ENCODE data around the gene PODXL2. TPM values are rescaled to one million over a fixed set of nuclear protein-coding genes. Genes with fewer than 3 reads are reported as not detected.

Gene PODXL2
- 26.6 and 35.9 TPM in 2 replicates for total RNA-seq (2021)
- Bru-seq, nascent RNA, result percentile 55 among the genes with signal in this experiment
- percentile 54 among the genes with signal in this experiment for BruChase-seq, experiment 1, labeled RNA remaining after a 2-hour chase
- percentile 52 among the genes with signal in this experiment for BruChase-seq, experiment 2, labeled RNA remaining after a 6-hour chase
- long read RNA-seq, transcript PODXL2-201 (8 exons, 2,186 nt), result major isoform, 116 of 151 reads
- long read RNA-seq, partial matches to known transcripts, result 21 of 151 reads
- long read RNA-seq, other reads (novel, unspliced or antisense), result 14 of 151 reads

- ChIA-PET POLR2A (ENCODE audit: low non-redundant PET) (no interaction called here), CTCF (no interaction called here)
- no peak for TF ChIP-seq EZH2 (IDR thresholded peaks at IDR 0.05; ENCODE audit: borderline replicate concordance, low read depth, low read length, poor library complexity, severe bottlenecking)
- no peak for TF ChIP-seq CTCF (conservative IDR thresholded peaks at IDR 0.05; ENCODE audit: low read depth, low read length)
- H3K27me3 ChIP-seq (replicated peaks; ENCODE audit: insufficient read depth, low read depth, low read length, poor library complexity), result peaks cover 10% of the 10 kb centered on the region
- no peaks in the 10 kb centered on the region for H3K36me3 ChIP-seq (ENCODE audit: insufficient read depth, low read length, poor library complexity, severe bottlenecking)
- H3K4me3 ChIP-seq (ENCODE audit: low read depth, low read length, poor library complexity, severe bottlenecking), result peak within 1 kb of the TSS; percentile 57
- intact Hi-C loops (cut with micrococcal nuclease; ENCODE audit: unreplicated experiment), result no loop called here
- H3K4me1 ChIP-seq (ENCODE audit: insufficient read depth, low read length, poor library complexity, severe bottlenecking), result peaks cover 7% of the 10 kb centered on the region
- peak; percentile 69 for DNase-seq (ENCODE audit: low spot score)
- H3K27ac ChIP-seq (ENCODE audit: low read depth, low read length, poor library complexity, severe bottlenecking), result no peak within 1 kb of the TSS
- BruUV-seq (replicated peaks), result no TSS peak
- no peaks in the 10 kb centered on the region for H3K9me3 ChIP-seq (ENCODE audit: low read depth, low read length, poor library complexity, severe bottlenecking)
Observed at GRCh38 chr3:127628788-127629466, at the start of gene PODXL2. Gene PODXL2, plus strand, starts transcription at chr3:127629185. Its CDS starts 35 bp downstream, at chr3:127629220.

GRCh38 chr3:127580327-127581060 lies 48.5 kb upstream of the PODXL2 start:
- Histone ChIP-seq H3K36me3 (ENCODE audit: insufficient read depth, low read length, poor library complexity, severe bottlenecking) (no peaks in the 10 kb centered on the region), H3K4me3 (ENCODE audit: low read depth, low read length, poor library complexity, severe bottlenecking) (no peak overlapping the region), H3K4me1 (ENCODE audit: insufficient read depth, low read length, poor library complexity, severe bottlenecking) (no peaks in the 10 kb centered on the region), H3K27ac (ENCODE audit: low read depth, low read length, poor library complexity, severe bottlenecking) (no peak overlapping the region), H3K9me3 (ENCODE audit: low read depth, low read length, poor library complexity, severe bottlenecking) (no peaks in the 10 kb centered on the region), H3K27me3 (replicated peaks; ENCODE audit: insufficient read depth, low read depth, low read length, poor library complexity) (no peaks in the 10 kb centered on the region)
- POLR2A ChIA-PET (ENCODE audit: low non-redundant PET), result no interaction called here
- intact Hi-C loops (cut with micrococcal nuclease; ENCODE audit: unreplicated experiment), result no loop called here
- TF ChIP-seq EZH2 (IDR thresholded peaks at IDR 0.05; ENCODE audit: borderline replicate concordance, low read depth, low read length, poor library complexity, severe bottlenecking), result no peak
- TF ChIP-seq CTCF (conservative IDR thresholded peaks at IDR 0.05; ENCODE audit: low read depth, low read length), result no peak
- BruUV-seq (replicated peaks), result no TSS peak
- no peak for DNase-seq (ENCODE audit: low spot score)
- CTCF ChIA-PET, result no interaction called here

- ChIA-PET POLR2A (ENCODE audit: low non-redundant PET) (no interaction called here), CTCF (no interaction called here)
- TF ChIP-seq EZH2 (IDR thresholded peaks at IDR 0.05; ENCODE audit: borderline replicate concordance, low read depth, low read length, poor library complexity, severe bottlenecking), result no peak
- BruUV-seq (replicated peaks), result no TSS peak
- Histone ChIP-seq H3K4me3 (ENCODE audit: low read depth, low read length, poor library complexity, severe bottlenecking) (no peak overlapping the region), H3K27me3 (replicated peaks; ENCODE audit: insufficient read depth, low read depth, low read length, poor library complexity) (no peaks in the 10 kb centered on the region), H3K27ac (ENCODE audit: low read depth, low read length, poor library complexity, severe bottlenecking) (no peak overlapping the region), H3K4me1 (ENCODE audit: insufficient read depth, low read length, poor library complexity, severe bottlenecking) (peaks cover 9% of the 10 kb centered on the region), H3K9me3 (ENCODE audit: low read depth, low read length, poor library complexity, severe bottlenecking) (no peaks in the 10 kb centered on the region), H3K36me3 (ENCODE audit: insufficient read depth, low read length, poor library complexity, severe bottlenecking) (no peaks in the 10 kb centered on the region)
- no peak for DNase-seq (ENCODE audit: low spot score)
- intact Hi-C loops (cut with micrococcal nuclease; ENCODE audit: unreplicated experiment), result no loop called here
Observed at GRCh38 chr3:127584734-127585133, 44.3 kb upstream of the PODXL2 start.

Measured in A673 (cell line).